GM18867 (cell line): ENCODE measurements around the gene ASPRV1.
"Not testable (repeated sequence)": the region's sequence is repeated elsewhere in the genome, so short reads cannot be mapped to it uniquely, and the experiment has no call there.

Experiments used
- ATAC-seq: cut with Tn5 transposase; IDR thresholded peaks from one replicate; pipeline ENCODE4 v1.9.1; 2021; ENCODE audit warnings: mild to moderate bottlenecking, moderate library complexity; ENCODE audit not compliant: unreplicated experiment

Gene ASPRV1

GRCh38 chr2:69961496-69961895 lies at the start of gene ASPRV1:
Gene ASPRV1, minus strand, starts transcription at chr2:69961631. Its CDS starts 195 bp downstream, at chr2:69961436.
- ATAC-seq = no peak

- ATAC-seq = no peak
Measured at GRCh38 chr2:70010576-70011111, 49.2 kb upstream of the ASPRV1 start.

GRCh38 chr2:70009762-70010575 lies 48.5 kb upstream of the ASPRV1 start:
- no peak for ATAC-seq

GRCh38 chr2:70008290-70008689 lies 46.9 kb upstream of the ASPRV1 start:
- ATAC-seq = no peak

- ATAC-seq = no peak
Measured at GRCh38 chr2:70007151-70007550, 45.7 kb upstream of the ASPRV1 start.

GRCh38 chr2:70006447-70006784 lies 45.0 kb upstream of the ASPRV1 start:
- no peak for ATAC-seq

- no peak for ATAC-seq
Measured at GRCh38 chr2:70005752-70006446, 44.5 kb upstream of the ASPRV1 start.

- no peak for ATAC-seq
Measured at GRCh38 chr2:70005216-70005615, 43.8 kb upstream of the ASPRV1 start.

- ATAC-seq = no peak
Measured at GRCh38 chr2:70003093-70003830, 41.8 kb upstream of the ASPRV1 start.

- ATAC-seq = no peak
Measured at GRCh38 chr2:70002241-70002899, 40.9 kb upstream of the ASPRV1 start.

GRCh38 chr2:70000529-70000928 lies 39.1 kb upstream of the ASPRV1 start:
- ATAC-seq = not testable (repeated sequence)

- ATAC-seq = no peak
Measured at GRCh38 chr2:69998761-69999160, 37.3 kb upstream of the ASPRV1 start.

GRCh38 chr2:69997015-69997830 lies 35.8 kb upstream of the ASPRV1 start:
- no peak for ATAC-seq

- no peak for ATAC-seq
Measured at GRCh38 chr2:69995511-69995910, 34.1 kb upstream of the ASPRV1 start.

- no peak for ATAC-seq
Measured at GRCh38 chr2:69994166-69994565, 32.7 kb upstream of the ASPRV1 start.

- ATAC-seq = no peak
Measured at GRCh38 chr2:69993708-69994107, 32.3 kb upstream of the ASPRV1 start.

GRCh38 chr2:69993048-69993565 lies 31.7 kb upstream of the ASPRV1 start:
- no peak for ATAC-seq

- no peak for ATAC-seq
Measured at GRCh38 chr2:69992310-69993047, 31.0 kb upstream of the ASPRV1 start.

GRCh38 chr2:69989441-69990105 lies 28.1 kb upstream of the ASPRV1 start:
- ATAC-seq = no peak
